Activated naive CD4-positive, alpha-beta T cell (primary cell): ENCODE data around the gene FGD5.

ENCODE experiments used
- DNase-seq, 4 experiments: peaks; one replicate each; lab custom pipeline; 2025; lab: John Stamatoyannopoulos, UW

FGD5 gene

GRCh38 chr3:14829811-14830210 is 11.0 kb downstream of the FGD5 start:
- no peak for DNase-seq

- DNase-seq = no peak
Observed at GRCh38 chr3:14831916-14832450, 13.2 kb downstream of the FGD5 start.

GRCh38 chr3:14832975-14833722 is 14.4 kb downstream of the FGD5 start:
- DNase-seq = no peak

GRCh38 chr3:14834121-14834520 is 15.4 kb downstream of the FGD5 start:
- DNase-seq = no peak

- DNase-seq = no peak
Observed at GRCh38 chr3:14834807-14835466, 16.2 kb downstream of the FGD5 start.

- DNase-seq = no peak
Observed at GRCh38 chr3:14836049-14836468, 17.3 kb downstream of the FGD5 start.

GRCh38 chr3:14837186-14837877 is 18.6 kb downstream of the FGD5 start:
- no peak for DNase-seq

- DNase-seq = no peak
Observed at GRCh38 chr3:14837878-14838258, 19.1 kb downstream of the FGD5 start.

GRCh38 chr3:14839236-14839635 is 20.5 kb downstream of the FGD5 start:
- no peak for DNase-seq

- DNase-seq = no peak
Observed at GRCh38 chr3:14841836-14842235, 23.1 kb downstream of the FGD5 start.

GRCh38 chr3:14842277-14842676 is 23.5 kb downstream of the FGD5 start:
- no peak for DNase-seq

GRCh38 chr3:14843321-14843720 is 24.6 kb downstream of the FGD5 start:
- DNase-seq = no peak

- no peak for DNase-seq
Observed at GRCh38 chr3:14844386-14845170, 25.8 kb downstream of the FGD5 start.

- no peak for DNase-seq
Observed at GRCh38 chr3:14845180-14845579, 26.4 kb downstream of the FGD5 start.

- no peak for DNase-seq
Observed at GRCh38 chr3:14845826-14846225, 27.1 kb downstream of the FGD5 start.

- DNase-seq = no peak
Observed at GRCh38 chr3:14846226-14846880, 27.6 kb downstream of the FGD5 start.

GRCh38 chr3:14847613-14848541 is 29.1 kb downstream of the FGD5 start:
- DNase-seq = no peak

GRCh38 chr3:14848906-14849305 is 30.1 kb downstream of the FGD5 start:
- no peak for DNase-seq

- DNase-seq = no peak
Observed at GRCh38 chr3:14849638-14850230, 31.0 kb downstream of the FGD5 start.

GRCh38 chr3:14852058-14852594 is 33.4 kb downstream of the FGD5 start:
- DNase-seq = no peak
